GM08714 (cell line): ENCODE results near the gene CSRP1.
"Not testable (repeated sequence)": the region's sequence is repeated elsewhere in the genome, so short reads cannot be mapped to it uniquely, and the experiment has no call there.

Experiments used
- H3K4me3 ChIP-seq: fragments of 200-500 bp; sonication (Bioruptor generic); 2 replicates; pipeline ENCODE4 v1.5.1; 2014; ENCODE audit warnings: mild to moderate bottlenecking, low read length, inconsistent platforms
- ZNF274 ChIP-seq: IDR thresholded peaks from 2 replicates; pipeline ENCODE4 v1.6.1; 2012; ENCODE audit warnings: mild to moderate bottlenecking, low read depth, low read length

The CSRP1 gene

GRCh38 chr1:201487742-201488141 is 19.2 kb downstream of the CSRP1 start:
- no peak for TF ChIP-seq ZNF274
- no peak overlapping the region for H3K4me3 ChIP-seq

DNA sequence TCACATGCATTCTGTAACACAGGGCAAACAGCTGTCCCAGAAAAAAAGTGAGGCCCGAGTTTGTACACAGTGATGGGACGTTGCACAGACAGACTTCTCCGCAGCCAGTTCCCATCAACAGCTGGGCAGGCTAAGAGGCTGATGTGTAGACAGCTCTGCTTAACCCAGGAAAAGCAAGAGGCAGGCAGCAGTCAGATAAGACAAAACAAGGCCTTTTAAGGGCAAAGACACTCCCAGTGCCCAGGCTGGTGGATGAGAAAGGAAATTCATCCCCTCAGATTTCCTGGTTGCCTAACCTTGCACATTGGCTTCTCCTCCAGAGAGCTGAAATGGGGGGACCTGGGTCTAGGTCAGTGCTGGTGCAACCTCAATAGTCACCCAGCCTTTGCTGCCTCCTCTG is 20.7 kb downstream of the CSRP1 start:
- no peak overlapping the region for H3K4me3 ChIP-seq
- TF ChIP-seq ZNF274: no peak

- no peak overlapping the region for H3K4me3 ChIP-seq
- no peak for TF ChIP-seq ZNF274
Measured at GRCh38 chr1:201485184-201485774, 21.6 kb downstream of the CSRP1 start.

- H3K4me3 ChIP-seq: no peak overlapping the region
- TF ChIP-seq ZNF274: no peak
Measured at GRCh38 chr1:201483373-201483949, 23.5 kb downstream of the CSRP1 start.

DNA sequence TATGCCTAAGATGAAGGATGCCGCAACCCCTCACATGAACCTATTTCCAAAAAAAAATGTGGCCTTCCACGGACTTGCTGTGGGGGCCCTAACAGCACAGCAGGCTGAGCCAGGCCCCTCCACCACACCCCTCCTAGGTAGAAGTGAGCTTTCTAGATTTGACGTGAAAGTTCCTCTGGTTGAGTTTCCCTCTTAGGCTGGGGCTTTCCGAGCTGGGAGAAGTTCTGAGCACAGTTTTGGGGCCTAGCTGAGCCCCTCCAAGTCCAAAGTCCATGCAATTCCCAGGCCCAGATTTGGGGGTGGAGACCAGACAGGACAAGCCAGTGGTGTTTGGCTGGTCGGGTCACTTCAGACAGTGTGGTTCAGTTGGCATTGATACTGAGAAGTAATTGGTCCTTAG is 24.2 kb downstream of the CSRP1 start:
- H3K4me3 ChIP-seq: no peak overlapping the region
- TF ChIP-seq ZNF274: no peak

DNA sequence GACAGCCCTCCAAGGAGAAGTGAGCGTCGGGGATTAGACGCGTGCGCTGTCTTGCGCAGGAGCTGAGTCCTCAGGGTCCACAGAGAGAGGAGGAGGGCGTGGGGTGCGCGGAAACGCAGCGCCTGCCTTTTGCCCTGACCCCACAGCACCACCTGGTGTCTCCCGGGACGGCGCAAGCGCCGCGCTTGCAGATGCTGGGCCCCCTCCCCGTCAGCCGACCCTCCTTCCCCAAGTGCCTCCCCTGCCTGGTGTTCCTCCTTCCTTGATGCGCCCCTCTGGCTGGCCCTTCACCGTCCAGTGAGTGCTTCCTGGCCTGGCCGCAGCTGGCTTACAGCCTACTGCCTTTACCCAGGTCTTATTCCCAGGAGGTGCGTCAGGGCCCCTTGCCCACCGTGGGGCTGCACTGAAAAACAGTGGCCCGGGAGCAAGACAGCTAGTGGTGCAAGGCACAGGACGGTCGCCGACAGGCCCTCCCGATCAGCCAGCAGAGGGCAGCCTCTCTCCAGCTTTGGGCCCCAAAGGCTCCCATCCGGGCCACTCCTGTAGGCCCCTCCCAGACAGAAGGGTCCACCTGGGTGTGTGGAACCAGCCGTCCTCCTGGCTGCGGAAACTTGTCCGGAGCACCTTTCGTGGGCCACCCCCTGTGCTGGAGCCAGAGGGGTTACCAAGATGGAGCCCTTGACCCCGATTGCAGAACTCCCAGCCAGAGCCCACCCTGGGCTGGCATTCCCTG is 25.0 kb downstream of the CSRP1 start:
- H3K4me3 ChIP-seq: no peak overlapping the region
- TF ChIP-seq ZNF274: no peak

DNA sequence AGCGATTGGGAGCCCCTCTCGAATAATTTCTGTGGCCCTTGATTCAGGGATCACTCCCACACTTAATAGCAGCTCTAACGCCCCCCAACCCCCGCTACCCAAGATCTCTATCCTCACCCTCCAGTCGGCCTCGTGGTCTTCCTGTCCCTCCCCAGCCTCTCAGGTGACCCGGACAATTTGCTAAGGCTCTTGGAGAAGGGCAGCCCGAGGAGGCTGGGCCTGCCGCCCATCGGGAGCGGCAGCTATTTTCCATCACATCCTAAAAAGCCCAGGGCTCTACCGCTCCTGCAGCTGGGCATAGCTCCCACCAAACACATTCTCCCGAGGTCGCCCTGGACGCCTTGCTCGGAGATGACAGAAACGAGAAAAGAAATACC is 25.9 kb downstream of the CSRP1 start:
- no peak for TF ChIP-seq ZNF274

GRCh38 chr1:201480231-201481003 is 26.5 kb downstream of the CSRP1 start:
- no peak for TF ChIP-seq ZNF274
- H3K4me3 ChIP-seq: peak overlapping the region; percentile 10; the same call in 1 of the 2 replicates

More for the DNA sequence above, 25.9 kb downstream of the CSRP1 start:
- H3K4me3 ChIP-seq: peak overlapping the region; percentile 10; the same call in 1 of the 2 replicates

- TF ChIP-seq ZNF274: no peak
- no peak overlapping the region for H3K4me3 ChIP-seq
Measured at GRCh38 chr1:201479201-201479730, 27.7 kb downstream of the CSRP1 start.

- not testable (repeated sequence) for H3K4me3 ChIP-seq
Measured at GRCh38 chr1:201478666-201479065, 28.3 kb downstream of the CSRP1 start.

- H3K4me3 ChIP-seq: no peak overlapping the region
- TF ChIP-seq ZNF274: no peak
Measured at GRCh38 chr1:201476670-201477344, 30.1 kb downstream of the CSRP1 start.

- no peak overlapping the region for H3K4me3 ChIP-seq
- no peak for TF ChIP-seq ZNF274
Measured at GRCh38 chr1:201475915-201476669, 30.8 kb downstream of the CSRP1 start.

- H3K4me3 ChIP-seq: no peak overlapping the region
- TF ChIP-seq ZNF274: no peak
Measured at GRCh38 chr1:201475130-201475529, 31.8 kb downstream of the CSRP1 start.
